Measurements from ENCODE around the gene CCNQ.

DNA sequence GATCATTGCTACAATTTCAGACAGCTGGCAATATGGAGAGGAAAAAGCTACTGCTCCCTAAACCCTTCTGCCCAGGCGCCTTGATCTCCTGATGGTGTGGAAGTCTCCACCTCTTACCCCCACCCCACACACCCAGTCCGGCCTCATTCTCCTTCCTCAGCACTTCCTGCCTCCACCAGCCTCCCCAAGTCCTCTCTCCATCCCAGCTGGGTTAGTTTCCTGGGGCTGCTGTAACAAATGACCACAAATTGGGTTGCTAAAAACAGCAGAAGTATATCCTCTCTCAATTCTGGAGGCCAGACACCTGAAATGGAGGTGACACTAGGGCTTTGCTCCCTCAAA is 1.1 kb upstream of the CCNQ start:
- TF ChIP-seq GLIS3 (CRISPR knock-in tag; IDR thresholded peaks at IDR 0.05) (no peak), BACH2 (CRISPR knock-in tag; IDR thresholded peaks at IDR 0.05; ENCODE audit: borderline replicate concordance) (no peak), ZNF565 (CRISPR knock-in tag; conservative IDR thresholded peaks at IDR 0.05; ENCODE audit: low read depth) (no peak), ZFP3 (CRISPR knock-in tag; IDR thresholded peaks at IDR 0.05) (no peak), SNAI2 (CRISPR knock-in tag; IDR thresholded peaks at IDR 0.05) (no peak), ZFP30 (CRISPR knock-in tag; IDR thresholded peaks at IDR 0.05) (no peak), ARNTL (CRISPR knock-in tag; IDR thresholded peaks at IDR 0.05; ENCODE audit: borderline replicate concordance, low read depth) (no peak), OSR1 (CRISPR knock-in tag; IDR thresholded peaks at IDR 0.05) (no peak)
- TF ChIP-seq, protein P1, sequence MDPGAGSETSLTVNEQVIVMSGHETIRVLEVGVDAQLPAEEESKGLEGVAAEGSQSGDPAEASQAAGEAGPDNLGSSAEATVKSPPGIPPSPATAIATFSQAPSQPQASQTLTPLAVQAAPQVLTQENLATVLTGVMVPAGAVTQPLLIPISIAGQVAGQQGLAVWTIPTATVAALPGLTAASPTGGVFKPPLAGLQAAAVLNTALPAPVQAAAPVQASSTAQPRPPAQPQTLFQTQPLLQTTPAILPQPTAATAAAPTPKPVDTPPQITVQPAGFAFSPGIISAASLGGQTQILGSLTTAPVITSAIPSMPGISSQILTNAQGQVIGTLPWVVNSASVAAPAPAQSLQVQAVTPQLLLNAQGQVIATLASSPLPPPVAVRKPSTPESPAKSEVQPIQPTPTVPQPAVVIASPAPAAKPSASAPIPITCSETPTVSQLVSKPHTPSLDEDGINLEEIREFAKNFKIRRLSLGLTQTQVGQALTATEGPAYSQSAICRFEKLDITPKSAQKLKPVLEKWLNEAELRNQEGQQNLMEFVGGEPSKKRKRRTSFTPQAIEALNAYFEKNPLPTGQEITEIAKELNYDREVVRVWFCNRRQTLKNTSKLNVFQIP (CRISPR knock-in tag; IDR thresholded peaks at IDR 0.05; ENCODE audit: borderline replicate concordance, low read depth), result no peak
- TF ChIP-seq, protein P2, sequence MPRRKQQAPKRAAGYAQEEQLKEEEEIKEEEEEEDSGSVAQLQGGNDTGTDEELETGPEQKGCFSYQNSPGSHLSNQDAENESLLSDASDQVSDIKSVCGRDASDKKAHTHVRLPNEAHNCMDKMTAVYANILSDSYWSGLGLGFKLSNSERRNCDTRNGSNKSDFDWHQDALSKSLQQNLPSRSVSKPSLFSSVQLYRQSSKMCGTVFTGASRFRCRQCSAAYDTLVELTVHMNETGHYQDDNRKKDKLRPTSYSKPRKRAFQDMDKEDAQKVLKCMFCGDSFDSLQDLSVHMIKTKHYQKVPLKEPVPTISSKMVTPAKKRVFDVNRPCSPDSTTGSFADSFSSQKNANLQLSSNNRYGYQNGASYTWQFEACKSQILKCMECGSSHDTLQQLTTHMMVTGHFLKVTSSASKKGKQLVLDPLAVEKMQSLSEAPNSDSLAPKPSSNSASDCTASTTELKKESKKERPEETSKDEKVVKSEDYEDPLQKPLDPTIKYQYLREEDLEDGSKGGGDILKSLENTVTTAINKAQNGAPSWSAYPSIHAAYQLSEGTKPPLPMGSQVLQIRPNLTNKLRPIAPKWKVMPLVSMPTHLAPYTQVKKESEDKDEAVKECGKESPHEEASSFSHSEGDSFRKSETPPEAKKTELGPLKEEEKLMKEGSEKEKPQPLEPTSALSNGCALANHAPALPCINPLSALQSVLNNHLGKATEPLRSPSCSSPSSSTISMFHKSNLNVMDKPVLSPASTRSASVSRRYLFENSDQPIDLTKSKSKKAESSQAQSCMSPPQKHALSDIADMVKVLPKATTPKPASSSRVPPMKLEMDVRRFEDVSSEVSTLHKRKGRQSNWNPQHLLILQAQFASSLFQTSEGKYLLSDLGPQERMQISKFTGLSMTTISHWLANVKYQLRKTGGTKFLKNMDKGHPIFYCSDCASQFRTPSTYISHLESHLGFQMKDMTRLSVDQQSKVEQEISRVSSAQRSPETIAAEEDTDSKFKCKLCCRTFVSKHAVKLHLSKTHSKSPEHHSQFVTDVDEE (CRISPR knock-in tag; IDR thresholded peaks at IDR 0.05), result no peak
- TF ChIP-seq, protein P3, sequence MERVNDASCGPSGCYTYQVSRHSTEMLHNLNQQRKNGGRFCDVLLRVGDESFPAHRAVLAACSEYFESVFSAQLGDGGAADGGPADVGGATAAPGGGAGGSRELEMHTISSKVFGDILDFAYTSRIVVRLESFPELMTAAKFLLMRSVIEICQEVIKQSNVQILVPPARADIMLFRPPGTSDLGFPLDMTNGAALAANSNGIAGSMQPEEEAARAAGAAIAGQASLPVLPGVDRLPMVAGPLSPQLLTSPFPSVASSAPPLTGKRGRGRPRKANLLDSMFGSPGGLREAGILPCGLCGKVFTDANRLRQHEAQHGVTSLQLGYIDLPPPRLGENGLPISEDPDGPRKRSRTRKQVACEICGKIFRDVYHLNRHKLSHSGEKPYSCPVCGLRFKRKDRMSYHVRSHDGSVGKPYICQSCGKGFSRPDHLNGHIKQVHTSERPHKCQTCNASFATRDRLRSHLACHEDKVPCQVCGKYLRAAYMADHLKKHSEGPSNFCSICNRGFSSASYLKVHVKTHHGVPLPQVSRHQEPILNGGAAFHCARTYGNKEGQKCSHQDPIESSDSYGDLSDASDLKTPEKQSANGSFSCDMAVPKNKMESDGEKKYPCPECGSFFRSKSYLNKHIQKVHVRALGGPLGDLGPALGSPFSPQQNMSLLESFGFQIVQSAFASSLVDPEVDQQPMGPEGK (CRISPR knock-in tag; IDR thresholded peaks at IDR 0.05; ENCODE audit: borderline replicate concordance), result no peak
